Tibial nerve (tissue), 4 donors: Measurements from ENCODE around the gene FAM3B. TPM values are rescaled to one million over a fixed set of nuclear protein-coding genes. Genes with fewer than 3 reads are reported as not detected.

Experiments
- DNase-seq, 2 donors: peaks; one replicate each; pipeline ENCODE4 v3.0.0-alpha.2; 2019; ENCODE audit warnings: low spot score in 2 of 2
- H3K27ac ChIP-seq, 4 donors: fragments of 200-600 bp; sonication (generic) in 3 of 4; one replicate each; pipeline ENCODE4 v1.5.1; 2017 to 2019; ENCODE audit warnings: mild to moderate bottlenecking in 1 of 4
- H3K27me3 ChIP-seq, 2 donors: fragments of 200-600 bp; sonication (generic) in 1 of 2; one replicate each; pipeline versions ENCODE4 v1.5.1 to v1.6.0; 2017 to 2019
- H3K36me3 ChIP-seq, 3 donors: fragments of 200-600 bp; sonication (generic); one replicate each; pipeline ENCODE4 v1.5.1; 2018 to 2019
- H3K4me1 ChIP-seq, 4 donors: fragments of 200-600 bp; sonication (generic) in 3 of 4; one replicate each; pipeline ENCODE4 v1.5.1; 2017 to 2019
- H3K4me3 ChIP-seq, 4 donors: fragments of 200-600 bp; sonication (generic) in 3 of 4; one replicate each; pipeline ENCODE4 v1.5.1; 2017 to 2019; ENCODE audit warnings: mild to moderate bottlenecking in 1 of 4, moderate library complexity in 1 of 4
- H3K9me3 ChIP-seq, 4 donors: fragments of 200-600 bp; sonication (generic) in 3 of 4; one replicate each; pipeline ENCODE4 v1.5.1; 2017 to 2019
- CTCF ChIP-seq, 5 experiments: fragments of 200-600 bp in 3 of 5; fragments of 450-650 bp in 2 of 5; sonication (generic) in 3 of 5; IDR thresholded peaks; one replicate each; pipeline ENCODE4 v1.5.1; 2016 to 2019; ENCODE audit warnings: antibody characterized with exemption in 5 of 5, mild to moderate bottlenecking in 3 of 5, moderate library complexity in 2 of 5
- EP300 ChIP-seq, 2 donors: sonication (generic); formaldehyde crosslinking; IDR thresholded peaks; one replicate each; pipeline ENCODE4 v1.6.1; 2017; ENCODE audit warnings: antibody characterized with exemption in 2 of 2, mild to moderate bottlenecking in 1 of 2
- POLR2A ChIP-seq, 2 donors: fragments of 450-650 bp; IDR thresholded peaks; one replicate each; pipeline ENCODE4 v1.6.1; 2017; ENCODE audit warnings: antibody characterized with exemption in 2 of 2, mild to moderate bottlenecking in 2 of 2, moderate library complexity in 2 of 2
- WGBS, 2 donors: methylation state at CpG; one replicate each; pipeline ENCODE4 v1.1.5; 2018; 5-methylcytosine and 5-hydroxymethylcytosine counted together
- total RNA-seq, 4 donors: library from RNA; depleted of rRNA; stranded (reverse); fragments of >200 nt; gene quantifications; one replicate each; pipeline ENCODE4 v1.1.0, GENCODE V29; 2016

Gene FAM3B
- total RNA-seq, 4 donors from 2014 or later: not detected

GRCh38 chr21:41403331-41403730 lies 86.7 kb downstream of the FAM3B start:
- no peak for DNase-seq
- no peak overlapping the region for H3K4me3 ChIP-seq
- no peak overlapping the region for H3K27ac ChIP-seq
- WGBS, 2 donors: 64 to 82% methylated on average over 9 of the region's 9 CpGs
- H3K4me1 ChIP-seq: no peaks in the 10 kb centered on the region
- H3K9me3 ChIP-seq: no peaks in the 10 kb centered on the region
- H3K36me3 ChIP-seq: peaks cover 0 to 71% (median 6%) of the 10 kb centered on the region in 3 donors
- no peaks in the 10 kb centered on the region for H3K27me3 ChIP-seq
- no peak for TF ChIP-seq EP300 (IDR thresholded peaks at IDR 0.05)
- no peak for TF ChIP-seq POLR2A (IDR thresholded peaks at IDR 0.05)
- TF ChIP-seq CTCF (IDR thresholded peaks at IDR 0.05): no peak

- no peaks in the 10 kb centered on the region for H3K27me3 ChIP-seq
- H3K4me1 ChIP-seq: no peaks in the 10 kb centered on the region
- no peak for TF ChIP-seq CTCF (IDR thresholded peaks at IDR 0.05)
- TF ChIP-seq EP300 (IDR thresholded peaks at IDR 0.05): no peak
- TF ChIP-seq POLR2A (IDR thresholded peaks at IDR 0.05): no peak
- DNase-seq: no peak
- peaks cover 0 to 71% (median 6%) of the 10 kb centered on the region in 3 donors for H3K36me3 ChIP-seq
- no peak overlapping the region for H3K27ac ChIP-seq
- H3K9me3 ChIP-seq: no peaks in the 10 kb centered on the region
- WGBS, 2 donors: 62 to 80% methylated on average over 8 to 10 of the region's 10 CpGs
- no peak overlapping the region for H3K4me3 ChIP-seq
These were observed 87.4 kb downstream of the FAM3B start for GRCh38 chr21:41403966-41404365.

DNA sequence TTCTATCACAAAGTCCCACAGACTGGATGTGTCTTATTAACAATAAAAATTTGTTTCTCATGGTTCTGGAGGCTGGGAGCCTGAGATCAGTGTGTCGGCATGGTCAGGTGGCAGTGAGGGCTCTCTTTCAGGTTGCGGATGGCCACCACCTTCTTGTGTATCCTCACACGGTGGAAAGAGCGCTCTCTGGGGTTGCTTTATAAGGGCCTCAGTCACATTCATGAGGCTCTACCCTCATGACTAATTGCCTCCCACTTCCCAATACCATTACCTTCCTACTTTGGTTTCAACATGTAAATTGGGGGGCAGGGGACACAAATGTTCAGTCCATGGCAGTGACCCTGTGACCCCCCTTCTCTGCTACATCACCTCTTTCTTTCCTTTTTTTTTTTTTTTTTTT lies 88.7 kb downstream of the FAM3B start:
- Histone ChIP-seq H3K36me3 (peaks cover 0 to 71% (median 6%) of the 10 kb centered on the region in 3 donors), H3K27me3 (no peaks in the 10 kb centered on the region), H3K27ac (no peak overlapping the region), H3K9me3 (no peaks in the 10 kb centered on the region), H3K4me3 (no peak overlapping the region), H3K4me1 (no peaks in the 10 kb centered on the region)
- no peak for TF ChIP-seq POLR2A (IDR thresholded peaks at IDR 0.05)
- TF ChIP-seq CTCF (IDR thresholded peaks at IDR 0.05): no peak
- no peak for TF ChIP-seq EP300 (IDR thresholded peaks at IDR 0.05)
- no peak for DNase-seq
- 90 to 92% methylated on average over 4 of the region's 4 CpGs for WGBS, 2 donors

DNA sequence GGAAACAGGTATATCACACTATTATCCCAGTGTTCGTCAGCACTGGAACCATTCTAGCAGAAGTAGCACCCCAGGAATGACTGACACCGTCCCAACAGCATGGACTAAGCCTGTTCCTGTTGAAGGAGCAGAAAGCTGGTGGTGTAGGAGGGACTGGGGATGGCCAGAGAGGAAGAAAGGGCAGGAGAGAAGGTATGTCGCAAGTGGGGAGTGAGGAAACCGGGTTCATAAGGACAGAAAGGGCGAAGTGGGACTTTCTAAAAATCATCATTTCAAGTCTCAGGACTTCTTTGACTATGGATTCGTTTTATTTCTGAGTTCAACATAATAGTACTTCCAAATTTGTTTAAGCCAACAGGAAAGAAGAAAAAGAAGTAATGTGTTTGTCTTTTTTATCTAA lies 89.7 kb downstream of the FAM3B start:
- peaks cover 0 to 70% (median 6%) of the 10 kb centered on the region in 3 donors for H3K36me3 ChIP-seq

More for the DNA sequence above, 89.7 kb downstream of the FAM3B start:
- no peak overlapping the region for H3K27ac ChIP-seq
- H3K4me1 ChIP-seq: no peaks in the 10 kb centered on the region
- H3K27me3 ChIP-seq: no peaks in the 10 kb centered on the region
- 82 to 88% methylated on average over 6 of the region's 6 CpGs for WGBS, 2 donors
- H3K4me3 ChIP-seq: no peak overlapping the region
- peaks cover 0 to 5% (median 0%) of the 10 kb centered on the region in 4 donors for H3K9me3 ChIP-seq
- no peak for DNase-seq
- TF ChIP-seq EP300 (IDR thresholded peaks at IDR 0.05) (no peak), CTCF (IDR thresholded peaks at IDR 0.05) (no peak), POLR2A (IDR thresholded peaks at IDR 0.05) (no peak)

Other genes starting within 250 kb of the FAM3B start
- gene BACE2, start 148.6 kb upstream of the FAM3B start, total RNA-seq: 10 to 100 TPM; 69.5 to 96.9 (median 79.2) TPM
- 10 to 100 TPM in 2 of 4 donors, 1 to 10 TPM in 2; 6.7 to 17.5 (median 9.5) TPM for gene MX2, start 45.2 kb downstream of the FAM3B start, total RNA-seq
- 10 to 100 TPM; 10.5 to 23.8 (median 17.3) TPM for gene MX1, start 109.4 kb downstream of the FAM3B start, total RNA-seq
- gene TMPRSS2, start 191.4 kb downstream of the FAM3B start, total RNA-seq: not detected